8988T (cell line): ENCODE results near the gene ALDH3B2.
"Not testable (repeated sequence)": the region's sequence is repeated elsewhere in the genome, so short reads cannot be mapped to it uniquely, and the experiment has no call there.

Source experiments
- DNase-seq: peaks from one replicate; pipeline ENCODE4 v3.0.0; 2011

Gene ALDH3B2, protein sequence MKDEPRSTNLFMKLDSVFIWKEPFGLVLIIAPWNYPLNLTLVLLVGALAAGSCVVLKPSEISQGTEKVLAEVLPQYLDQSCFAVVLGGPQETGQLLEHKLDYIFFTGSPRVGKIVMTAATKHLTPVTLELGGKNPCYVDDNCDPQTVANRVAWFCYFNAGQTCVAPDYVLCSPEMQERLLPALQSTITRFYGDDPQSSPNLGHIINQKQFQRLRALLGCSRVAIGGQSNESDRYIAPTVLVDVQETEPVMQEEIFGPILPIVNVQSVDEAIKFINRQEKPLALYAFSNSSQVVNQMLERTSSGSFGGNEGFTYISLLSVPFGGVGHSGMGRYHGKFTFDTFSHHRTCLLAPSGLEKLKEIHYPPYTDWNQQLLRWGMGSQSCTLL

DNA sequence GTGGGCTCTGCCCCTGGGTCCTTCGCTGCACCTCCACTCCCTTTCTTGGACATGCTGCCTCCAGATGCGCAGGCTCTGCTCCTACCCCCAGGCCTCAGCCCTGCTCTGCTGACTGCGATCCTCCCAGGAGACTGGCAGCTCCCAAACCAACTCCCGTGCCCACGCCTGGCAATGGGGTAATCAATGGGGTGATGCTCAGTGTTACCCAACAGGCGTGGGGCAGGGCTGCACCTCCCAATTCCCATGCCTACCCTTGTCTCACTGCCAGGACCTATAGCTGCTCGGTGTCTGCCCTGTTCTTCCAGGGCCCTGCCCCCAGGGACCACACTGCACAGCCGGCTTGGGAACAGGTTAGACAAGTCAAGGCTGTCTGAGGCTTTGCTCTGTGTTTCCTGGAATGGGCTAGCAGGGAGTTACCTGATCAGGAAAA, at the start of gene ALDH3B2:
Gene ALDH3B2, minus strand, starts transcription at position 182 of the 430 bp plus-strand sequence. CDS start 7,688 bp downstream, outside the sequence.
- no peak for DNase-seq

DNA sequence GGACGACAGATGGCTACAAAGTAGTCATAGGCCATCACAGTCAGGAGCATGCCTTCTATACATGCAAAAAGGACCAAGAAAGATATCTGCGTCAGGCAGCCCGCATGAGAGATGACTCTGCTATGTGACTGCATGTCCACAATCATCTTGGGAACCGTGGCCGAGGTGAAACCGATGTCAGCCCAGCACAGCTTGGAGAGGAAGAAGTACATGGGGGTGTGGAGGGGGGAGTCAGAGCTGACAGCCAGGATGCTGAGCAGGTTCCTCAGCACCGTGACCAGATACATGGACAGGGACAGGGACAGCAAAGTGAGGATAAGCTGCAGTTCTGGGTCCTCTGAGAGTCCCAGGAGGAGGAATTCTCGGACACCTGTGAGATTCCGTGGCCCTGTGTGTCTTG, 48.6 kb upstream of the ALDH3B2 start:
- not testable (repeated sequence) for DNase-seq

DNA sequence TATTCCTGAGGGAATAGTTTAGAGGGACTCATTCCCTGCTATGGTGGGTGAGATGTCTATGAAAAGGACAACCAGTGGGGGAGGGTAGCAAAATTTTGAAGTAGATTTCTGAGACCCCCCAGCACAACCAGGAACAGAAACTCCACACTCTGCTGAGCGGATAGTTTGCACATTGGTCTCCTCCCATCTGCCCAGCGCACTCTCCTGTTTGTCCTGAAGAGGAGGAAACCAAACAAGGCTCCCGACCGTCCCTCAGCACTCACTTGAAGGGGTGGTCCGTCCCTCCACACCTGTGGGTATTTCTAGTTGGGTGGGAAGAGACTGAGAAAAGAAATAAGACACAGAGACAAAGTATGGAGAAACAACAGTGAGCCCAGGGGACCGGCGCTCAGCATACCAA, 41.8 kb upstream of the ALDH3B2 start:
- not testable (repeated sequence) for DNase-seq

DNA sequence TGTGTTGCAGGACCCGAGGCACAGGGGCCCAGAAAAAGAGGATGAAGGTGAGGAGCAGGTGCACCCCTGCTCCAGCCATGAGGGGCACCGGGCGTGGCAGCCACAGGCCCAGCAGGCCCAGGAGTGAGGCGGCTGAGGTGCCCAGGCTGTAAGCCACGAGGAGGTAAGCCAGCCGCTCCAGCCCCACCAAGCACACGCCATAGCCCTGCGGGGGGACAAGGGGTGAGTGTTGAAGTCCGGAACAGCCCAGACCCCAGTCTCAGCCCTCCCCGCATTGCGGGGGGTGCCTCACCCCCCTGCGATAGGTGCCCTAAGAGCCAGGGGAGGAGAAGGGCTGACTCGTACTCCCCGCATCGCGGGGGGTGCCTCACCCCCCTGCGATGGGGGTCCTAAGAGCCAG, 41.4 kb upstream of the ALDH3B2 start:
- DNase-seq = not testable (repeated sequence)

DNA sequence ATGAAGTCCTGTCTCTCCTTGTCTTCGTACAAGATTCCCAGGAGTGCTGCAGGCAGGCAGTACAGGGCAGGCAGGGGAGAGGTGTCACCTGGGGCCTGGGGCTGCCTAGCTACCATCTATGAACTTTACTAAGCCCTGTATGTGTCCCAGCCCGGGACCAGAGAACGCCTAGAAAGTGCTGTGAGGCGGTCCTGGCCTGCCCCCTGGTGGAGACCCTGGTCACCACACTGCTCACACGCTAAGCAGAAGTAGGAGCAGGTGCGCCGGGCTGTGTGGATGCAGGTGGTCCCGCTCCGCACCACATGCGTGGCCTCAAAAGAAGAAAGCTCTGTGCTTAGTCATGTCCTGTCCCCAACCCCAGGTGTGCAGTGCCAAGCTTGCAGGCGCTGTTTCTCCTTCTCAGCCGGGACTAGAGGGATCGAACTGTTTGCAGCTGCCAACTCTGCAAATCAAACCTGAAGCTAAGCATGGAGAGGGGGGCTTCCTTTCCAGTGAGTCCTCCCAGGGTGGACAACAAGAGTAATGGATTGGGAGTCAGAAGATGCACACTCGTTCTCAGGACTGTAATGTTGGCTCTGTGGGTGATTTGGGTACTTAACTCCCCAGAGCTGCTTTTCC, 39.6 kb upstream of the ALDH3B2 start:
- DNase-seq = not testable (repeated sequence)

DNA sequence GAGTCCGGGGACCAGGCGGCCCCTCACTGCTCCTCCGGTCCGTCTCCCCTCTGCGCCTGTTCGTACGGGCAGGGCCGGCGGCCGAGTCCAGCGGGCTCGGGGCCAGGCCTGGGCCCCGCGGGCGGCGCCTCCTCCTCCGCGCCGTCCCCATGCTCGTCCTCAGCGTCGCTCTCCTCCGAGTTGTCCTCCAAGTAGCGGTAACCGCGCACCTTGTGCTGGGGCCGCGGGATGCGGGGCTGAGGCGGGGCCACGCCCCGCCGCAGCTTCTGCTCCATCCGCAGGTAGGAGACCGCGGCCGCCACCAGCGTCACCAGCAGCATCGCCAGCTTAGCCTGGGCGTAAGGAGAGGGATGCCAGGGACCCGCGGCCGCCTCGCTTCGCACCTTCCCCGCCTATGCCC, 37.3 kb upstream of the ALDH3B2 start:
- not testable (repeated sequence) for DNase-seq

DNA sequence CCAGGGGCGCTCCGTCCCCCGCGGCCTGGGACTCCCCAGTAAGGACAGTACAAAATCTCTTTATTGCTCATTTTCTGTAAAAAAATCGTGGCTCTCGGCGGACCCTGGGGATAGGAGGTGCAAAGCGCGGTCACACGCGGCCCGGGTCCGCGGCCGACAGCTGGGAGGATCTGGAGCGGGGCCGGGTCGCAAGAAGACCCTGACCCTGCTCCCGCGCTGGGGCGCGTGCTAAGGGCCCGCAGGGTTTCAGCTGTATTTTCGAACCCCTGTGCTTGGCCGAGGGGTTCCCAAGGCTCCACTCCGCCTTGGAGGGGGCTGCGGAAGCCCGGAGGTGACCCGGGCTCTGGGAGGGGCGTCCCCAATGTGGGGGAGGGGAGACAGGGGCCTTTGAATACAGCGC, 36.8 kb upstream of the ALDH3B2 start:
- not testable (repeated sequence) for DNase-seq

DNA sequence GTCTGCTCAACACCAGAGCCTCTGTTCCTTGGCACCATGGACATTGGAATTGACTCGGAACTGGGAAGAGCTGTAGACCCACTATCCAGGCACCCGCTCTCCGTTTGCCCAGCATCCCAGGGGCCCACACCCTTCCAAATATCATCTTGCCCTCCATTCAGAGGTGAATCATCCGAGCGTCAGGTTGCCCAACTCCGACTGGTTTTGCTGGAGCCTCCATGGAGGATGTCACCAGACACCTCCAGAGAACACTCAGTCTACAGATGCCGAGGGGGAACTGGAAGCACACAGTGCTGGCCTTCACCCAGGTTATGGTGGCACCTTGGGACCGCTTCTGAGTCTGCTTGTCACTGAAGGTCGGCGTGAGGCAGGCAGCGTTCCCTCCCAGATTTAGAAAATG, 35.4 kb upstream of the ALDH3B2 start:
- not testable (repeated sequence) for DNase-seq

DNA sequence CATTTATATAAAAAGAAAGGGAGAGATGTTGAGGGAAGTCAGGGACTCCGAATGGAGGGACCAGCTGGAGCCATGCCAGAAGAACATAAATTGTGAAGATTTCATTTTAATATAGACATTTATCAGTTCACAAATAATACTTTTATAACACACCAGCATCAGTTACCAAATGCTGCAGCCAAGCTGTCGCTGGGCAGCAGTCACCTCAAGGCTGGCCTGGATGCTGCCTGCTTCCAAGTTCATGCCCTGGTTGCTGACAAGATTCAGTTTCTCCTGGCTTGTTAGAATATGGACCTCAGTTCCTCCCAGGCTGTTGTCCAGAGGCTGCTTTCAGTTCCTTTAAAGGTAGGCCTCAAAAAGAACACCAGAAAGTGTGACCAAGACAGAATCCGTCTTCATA, 30.8 kb upstream of the ALDH3B2 start:
- no peak for DNase-seq

DNA sequence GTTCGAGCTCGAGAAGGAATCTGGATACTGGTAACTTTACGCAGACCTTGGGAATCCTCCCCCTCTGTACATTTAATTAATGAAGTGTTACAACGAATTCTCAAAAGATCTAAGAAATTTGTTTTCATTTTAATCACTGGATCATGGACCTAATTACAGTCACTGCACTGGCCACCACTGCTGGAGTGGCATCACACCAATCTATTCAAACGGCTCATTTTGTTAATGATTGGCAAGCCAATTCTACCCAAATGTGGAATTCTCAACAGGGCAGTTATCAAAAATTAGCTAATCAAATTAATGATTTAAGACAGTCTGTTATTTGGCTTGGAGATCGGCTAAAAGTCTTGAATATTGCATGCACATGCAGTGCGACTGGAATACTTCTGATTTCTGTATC, 30.1 kb upstream of the ALDH3B2 start:
- no peak for DNase-seq

DNA sequence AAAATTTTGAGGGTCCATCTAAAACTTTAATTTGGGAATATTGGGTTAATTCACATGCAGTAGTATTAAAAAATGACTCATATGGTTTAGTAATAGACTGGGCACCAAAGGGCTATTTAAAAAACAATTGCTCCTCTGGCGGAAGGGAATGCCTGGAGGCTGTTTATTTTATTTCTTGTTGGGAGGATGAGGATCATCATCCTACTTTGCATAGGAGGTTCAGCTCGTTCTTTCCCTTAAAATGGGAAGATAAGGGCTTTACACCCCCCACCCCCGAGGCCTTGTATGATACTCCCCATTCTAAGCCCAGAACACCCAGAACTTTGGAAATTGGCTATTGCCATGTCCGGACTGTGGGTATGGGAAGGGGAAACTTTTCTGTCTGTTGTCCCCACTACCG, 29.3 kb upstream of the ALDH3B2 start:
- not testable (repeated sequence) for DNase-seq

DNA sequence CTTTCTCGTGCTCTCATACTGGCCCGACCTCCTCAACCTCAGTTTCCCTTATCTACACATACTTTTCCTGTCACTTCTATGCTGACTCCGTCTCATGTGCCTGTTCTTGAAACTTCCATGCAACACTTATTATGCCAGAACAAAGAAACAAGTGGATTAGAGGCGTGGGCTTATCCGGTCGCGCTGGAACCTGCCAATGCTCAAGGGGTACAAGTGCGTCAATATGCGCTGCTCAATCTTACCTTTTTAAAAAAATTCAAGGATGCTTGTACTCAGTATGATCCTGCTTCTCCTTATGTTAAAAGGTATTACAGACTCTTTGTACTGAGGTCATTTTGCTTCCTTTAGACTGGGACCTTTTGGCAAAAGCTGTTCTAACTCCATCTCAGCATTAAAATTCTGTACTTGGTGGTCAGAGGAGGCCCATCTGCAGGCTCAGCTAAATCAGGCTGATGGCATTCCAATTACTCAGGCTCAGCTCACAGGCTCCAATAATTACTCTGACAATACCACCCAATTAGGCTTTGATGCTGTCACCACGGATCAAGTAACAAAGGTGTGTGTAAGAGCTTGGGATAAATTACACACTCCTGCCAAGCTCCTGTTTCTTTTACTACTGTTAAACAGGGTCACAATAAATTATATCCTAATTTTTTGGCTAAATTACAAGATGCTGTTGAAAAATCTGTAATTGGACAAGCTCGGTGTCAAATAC, 26.3 kb upstream of the ALDH3B2 start:
- no peak for DNase-seq

DNA sequence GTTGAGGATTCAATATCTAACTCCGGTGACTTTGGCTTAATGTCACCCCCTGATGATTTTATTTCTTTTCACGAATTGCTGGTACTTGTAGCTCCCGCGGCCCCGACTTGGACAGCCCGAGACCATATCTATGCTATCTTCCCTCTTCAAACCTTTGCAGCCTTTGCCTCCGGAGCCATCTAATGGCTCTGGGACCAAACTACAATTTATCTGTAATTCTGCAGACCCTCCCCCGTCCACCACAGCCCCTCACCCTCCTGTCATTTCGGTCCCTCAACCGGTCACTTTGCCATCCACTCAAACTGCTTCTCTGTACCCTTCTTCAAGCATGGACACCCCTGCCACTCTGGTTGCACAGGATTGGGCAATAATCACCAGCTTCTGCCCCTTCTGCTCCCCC, 25.7 kb upstream of the ALDH3B2 start:
- DNase-seq = no peak

DNA sequence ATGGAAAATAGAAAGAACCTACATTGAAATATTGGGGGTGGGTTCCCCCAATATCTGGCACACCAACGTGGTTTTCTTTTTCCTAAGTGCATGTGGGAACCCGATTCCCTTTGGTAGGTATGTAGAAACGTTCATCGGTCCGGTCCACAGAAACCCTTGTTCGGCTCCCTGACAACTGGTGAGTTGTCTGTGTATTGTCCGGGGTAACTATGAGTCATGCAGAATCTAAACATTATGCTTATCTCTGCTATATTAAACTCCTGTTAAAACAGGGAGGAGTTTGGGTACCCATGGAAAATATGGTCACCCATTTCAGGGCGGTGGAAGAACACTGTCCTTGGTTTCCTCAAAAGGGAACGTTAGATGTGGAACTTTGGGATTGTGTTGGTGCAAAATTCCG, 25.1 kb upstream of the ALDH3B2 start:
- DNase-seq = no peak

DNA sequence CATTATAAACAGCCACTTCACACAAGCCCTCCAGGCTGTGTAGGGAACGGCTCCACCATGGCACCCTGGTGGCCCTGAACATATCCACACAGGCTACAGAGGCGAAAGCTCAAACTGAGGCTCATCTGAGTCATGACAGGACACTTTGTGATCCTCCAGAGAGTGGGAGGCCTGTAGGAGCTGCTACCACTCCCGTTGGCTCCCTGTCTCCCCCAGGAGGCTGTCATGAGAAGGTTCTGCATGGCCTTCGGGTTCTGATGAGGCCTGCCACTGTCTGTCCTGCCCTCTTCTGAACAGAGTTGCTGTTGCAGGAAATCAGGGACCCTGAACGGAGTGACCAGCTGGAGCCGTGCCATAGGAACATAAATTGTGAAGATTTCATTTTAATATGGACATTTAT, 23.8 kb upstream of the ALDH3B2 start:
- DNase-seq = no peak

DNA sequence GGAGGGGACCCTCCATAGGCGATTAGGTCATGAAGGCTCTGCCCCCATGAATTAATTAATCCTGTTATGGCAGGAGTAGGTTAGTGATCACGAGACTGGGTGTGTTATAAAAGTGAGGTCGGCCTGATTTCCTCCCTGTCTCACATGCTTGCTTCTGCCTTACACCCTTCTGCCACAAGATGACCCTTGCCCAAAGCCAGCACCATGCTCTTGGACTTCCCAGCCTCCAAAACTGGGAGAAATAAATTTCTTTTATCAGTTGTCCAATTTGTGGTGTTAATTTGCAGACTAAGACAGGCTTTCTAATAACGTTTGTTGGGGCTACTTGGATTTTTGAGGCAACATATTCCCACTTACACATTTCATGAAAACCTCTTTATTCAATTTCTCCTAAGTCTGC, 23.4 kb upstream of the ALDH3B2 start:
- DNase-seq = no peak

DNA sequence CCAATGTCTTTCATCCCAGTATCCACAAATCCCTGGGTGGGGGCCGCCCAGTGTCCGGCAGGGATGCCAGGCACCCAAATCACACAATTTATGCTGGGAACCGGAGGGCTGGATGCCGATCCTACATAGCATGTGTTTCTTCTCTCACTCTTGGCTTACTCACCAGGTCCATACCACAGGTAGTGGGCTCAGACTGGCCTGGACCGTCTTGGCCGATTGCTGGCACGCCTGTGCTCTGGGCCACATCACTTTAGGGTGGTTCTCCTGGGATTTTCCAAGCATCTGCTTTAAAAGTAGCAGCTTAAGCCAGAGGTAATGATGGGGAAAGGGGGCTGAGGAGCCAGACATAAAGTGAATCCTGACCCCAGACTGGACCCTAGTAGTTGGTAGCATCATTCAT, 22.6 kb upstream of the ALDH3B2 start:
- no peak for DNase-seq

DNA sequence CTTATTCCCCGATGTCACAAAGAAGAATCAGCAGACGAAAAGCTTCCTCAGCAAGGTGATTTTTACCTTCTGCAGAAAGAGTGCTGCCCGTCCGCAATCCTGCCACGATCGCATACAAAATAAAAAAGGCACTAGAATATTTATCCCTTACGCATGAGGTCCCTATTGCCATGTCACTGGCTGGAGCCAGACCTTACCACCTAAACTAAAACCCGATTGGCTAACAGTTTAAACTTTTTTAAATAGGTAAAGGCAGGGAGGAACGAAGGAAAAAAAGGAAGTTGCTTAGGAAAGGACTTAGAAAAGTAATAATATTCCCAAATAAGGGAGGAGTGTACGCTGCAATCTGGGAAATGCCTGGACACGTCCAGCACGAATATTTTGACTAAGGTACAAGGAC, 21.2 kb upstream of the ALDH3B2 start:
- no peak for DNase-seq

DNA sequence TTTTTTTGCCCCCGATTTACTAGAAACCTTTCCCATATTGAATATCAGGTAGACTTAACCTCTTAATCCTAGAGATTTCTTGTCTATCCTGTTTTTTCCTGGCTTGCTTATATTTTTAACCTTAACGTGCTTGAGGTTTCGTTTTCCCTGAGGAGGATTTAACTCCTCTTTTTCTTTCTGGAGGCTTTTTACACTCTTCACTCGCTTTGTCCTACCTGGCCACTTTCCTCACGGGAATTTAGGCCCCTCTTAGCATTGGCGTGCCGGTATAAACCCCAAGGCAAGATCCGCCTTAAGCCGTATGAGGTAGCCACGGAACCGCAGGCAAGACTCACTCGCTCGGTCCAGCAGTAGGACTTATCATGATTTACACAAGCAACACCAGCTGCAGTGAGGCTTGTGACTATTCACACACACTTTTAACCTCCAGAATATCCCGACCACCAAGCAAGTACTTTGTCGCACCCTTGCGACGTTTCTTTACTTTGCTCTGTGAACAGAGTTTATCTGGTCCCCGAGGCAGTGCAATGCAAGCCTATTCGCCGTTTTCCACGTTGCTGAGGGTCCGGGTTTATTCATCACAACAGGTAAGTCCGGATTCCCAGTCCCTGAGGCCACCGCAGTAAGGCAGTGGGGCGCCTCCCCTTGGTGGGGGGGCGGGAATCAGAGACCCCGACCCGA, 20.6 kb upstream of the ALDH3B2 start:
- no peak for DNase-seq

DNA sequence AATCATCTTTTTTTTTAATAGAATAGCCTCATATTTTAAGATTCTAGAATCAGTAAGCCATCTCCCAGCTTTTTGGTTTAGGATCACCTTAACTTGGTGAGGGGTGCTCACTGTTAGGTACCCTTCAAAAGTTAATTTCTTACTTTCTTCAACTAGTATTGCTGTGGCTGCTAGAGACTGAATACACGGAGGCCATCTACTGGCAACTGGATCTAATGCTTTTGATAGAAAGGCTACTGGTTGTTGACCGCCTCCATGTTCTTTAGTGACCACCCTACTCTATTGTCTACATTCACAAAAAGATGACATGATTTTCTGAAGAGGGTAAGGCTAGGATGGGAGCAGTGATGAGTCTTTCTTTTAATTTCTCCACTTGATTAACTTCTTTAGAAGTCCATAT, 16.7 kb upstream of the ALDH3B2 start:
- DNase-seq = no peak

DNA sequence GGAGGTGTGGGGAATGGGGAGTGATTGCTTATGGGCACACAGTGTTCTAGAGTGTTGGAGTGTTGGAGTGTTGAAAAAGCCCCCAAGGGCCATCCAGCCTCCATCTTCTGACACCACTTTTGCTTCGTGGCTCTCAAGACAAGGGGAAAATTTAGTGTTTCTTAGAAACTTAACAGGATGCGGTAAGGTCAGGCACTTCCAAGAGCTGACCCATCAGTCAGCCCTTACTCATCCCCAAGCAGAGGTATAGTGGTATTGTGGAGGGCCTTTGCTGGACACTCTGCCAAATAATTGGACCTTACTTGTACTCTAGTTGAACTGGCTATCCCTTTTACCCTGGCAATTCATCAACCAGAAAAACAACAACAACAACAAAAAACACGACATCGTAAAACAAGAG, 14.8 kb upstream of the ALDH3B2 start:
- DNase-seq = no peak

DNA sequence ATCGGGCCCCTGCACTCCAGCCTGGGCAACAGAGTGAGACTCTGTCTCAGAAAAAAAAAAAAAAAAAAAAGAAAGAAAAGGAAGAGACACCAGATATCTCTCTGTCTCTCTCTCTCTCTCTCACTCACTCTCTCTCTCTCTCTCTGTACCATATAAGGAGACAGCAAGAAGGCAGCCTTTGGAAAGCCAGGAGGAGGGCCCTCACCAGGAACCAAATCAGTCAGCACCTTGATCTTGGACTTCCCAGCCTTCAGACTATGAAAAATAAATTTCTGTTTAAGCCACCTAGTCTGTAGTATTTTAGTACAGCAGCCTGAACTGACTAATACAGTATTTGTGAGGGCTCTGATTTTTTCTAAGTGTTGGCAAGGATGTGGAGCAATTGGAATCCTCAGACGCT, 13.6 kb upstream of the ALDH3B2 start:
- no peak for DNase-seq

DNA sequence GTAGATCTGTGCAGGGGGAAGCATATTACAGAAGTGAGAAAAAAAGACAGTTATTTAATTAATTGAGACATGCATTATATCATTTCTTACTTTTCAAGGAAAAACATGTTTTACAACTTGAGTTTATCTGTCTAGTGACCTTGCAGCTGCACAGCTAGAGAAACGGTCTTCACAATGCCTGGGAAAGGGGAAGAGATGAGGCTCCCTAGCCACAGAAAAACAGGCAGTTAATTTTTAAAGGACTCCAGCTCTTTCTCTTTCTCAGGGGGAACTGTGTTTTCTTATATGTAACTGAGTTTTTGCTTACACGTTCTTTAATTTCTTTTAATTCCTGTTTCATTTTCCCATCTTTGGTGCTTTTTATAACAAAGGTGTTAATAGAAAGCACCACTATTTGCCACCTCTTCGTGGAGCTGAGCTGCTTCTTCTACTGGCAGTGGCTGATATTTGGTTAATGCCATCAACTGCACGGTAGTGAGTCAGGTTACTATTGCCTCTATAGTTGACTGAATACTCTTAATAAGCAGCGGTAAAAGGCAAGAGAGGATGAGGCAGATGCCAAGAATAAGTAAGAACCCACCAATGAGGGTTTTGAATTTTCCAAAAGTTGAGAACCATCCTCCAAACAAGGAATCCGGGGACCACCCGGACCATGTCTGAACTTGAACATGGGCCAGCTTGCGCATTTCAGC, 11.4 kb upstream of the ALDH3B2 start:
- DNase-seq = not testable (repeated sequence)
